Measurements from ENCODE around the gene PDE8B.

Gene PDE8B

DNA sequence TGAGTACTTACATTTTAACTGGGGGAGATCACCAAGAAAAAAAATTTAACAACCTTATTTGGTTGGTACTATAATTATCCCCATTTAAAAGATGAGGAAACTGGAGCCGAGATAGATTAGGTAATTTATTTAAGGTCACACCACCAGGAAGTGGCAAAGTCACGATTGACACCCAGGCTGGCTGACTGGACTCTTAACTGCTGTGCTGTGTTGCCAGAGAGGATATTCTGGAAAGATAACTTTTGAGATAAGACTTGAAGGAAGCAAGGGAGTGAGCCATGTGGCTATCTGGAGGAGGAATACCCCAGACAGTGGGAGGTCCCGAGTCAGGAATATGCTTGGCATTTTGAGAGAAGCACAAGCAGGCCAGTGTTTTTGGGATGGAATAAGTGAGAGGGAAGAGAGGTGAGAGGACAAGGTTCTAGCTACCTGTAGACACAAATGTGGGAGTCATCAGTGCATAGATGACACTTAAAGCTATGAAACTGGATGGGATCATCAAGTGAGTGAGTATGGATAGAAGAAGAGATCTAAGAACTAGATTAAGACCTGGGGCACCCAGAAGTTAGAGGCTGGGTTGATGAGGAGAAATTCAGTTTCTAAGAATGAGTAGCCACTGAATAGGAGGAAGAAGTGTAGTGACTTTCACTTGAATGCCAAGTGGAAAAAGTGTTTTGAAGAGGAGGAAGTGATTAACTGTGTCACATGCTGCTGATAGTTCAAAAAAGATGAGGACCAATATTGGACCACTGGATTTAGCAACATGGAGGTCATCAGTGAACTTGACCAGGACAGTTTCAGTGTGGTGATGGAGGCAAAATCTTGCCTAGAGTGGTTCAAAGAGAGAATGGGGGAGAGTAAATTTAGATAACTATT is 25.6 kb downstream of the PDE8B start:
- TF ChIP-seq ARNT (IDR thresholded peaks at IDR 0.05) (no peak), FOXM1 (IDR thresholded peaks at IDR 0.05; ENCODE audit: borderline replicate concordance) (no peak), SUZ12 (IDR thresholded peaks at IDR 0.05) (no peak), ZNF384 (IDR thresholded peaks at IDR 0.05) (no peak), PKNOX1 (IDR thresholded peaks at IDR 0.05) (no peak), HDGF (IDR thresholded peaks at IDR 0.05; ENCODE audit: borderline replicate concordance) (no peak), BHLHE40 (IDR thresholded peaks at IDR 0.05; ENCODE audit: borderline replicate concordance) (no peak), CTBP1 (IDR thresholded peaks at IDR 0.05; ENCODE audit: borderline replicate concordance) (no peak), L3MBTL2 (conservative IDR thresholded peaks at IDR 0.05) (no peak), FOXK2 (IDR thresholded peaks at IDR 0.05) (no peak), FOXA1 (IDR thresholded peaks at IDR 0.05) (no peak), ELF4 (IDR thresholded peaks at IDR 0.05) (no peak), TARDBP (IDR thresholded peaks at IDR 0.05) (no peak), LEF1 (IDR thresholded peaks at IDR 0.05; ENCODE audit: borderline replicate concordance) (no peak), NFRKB (IDR thresholded peaks at IDR 0.05) (no peak), SP1 (IDR thresholded peaks at IDR 0.05) (no peak)
- ChIA-PET CTCF (no interaction called here), POLR2A (no interaction called here)
- DNase-seq (ENCODE audit: extremely low spot score) = no peak

GRCh38 chr5:77239126-77239741 is 28.8 kb downstream of the PDE8B start:
- POLR2A ChIA-PET = no interaction called here
- no peak for DNase-seq (ENCODE audit: extremely low spot score)
- CTCF ChIA-PET = interaction anchor here (0.7 kb wide), 1 partner anchor 11 kb away, joined by 3 read pairs; no protein-coding TSS in a partner anchor
- no peak for TF ChIP-seq FOXK2 (IDR thresholded peaks at IDR 0.05)
- TF ChIP-seq TARDBP (IDR thresholded peaks at IDR 0.05) = no peak
- TF ChIP-seq FOXM1 (IDR thresholded peaks at IDR 0.05; ENCODE audit: borderline replicate concordance) = no peak
- no peak for TF ChIP-seq FOXA1 (IDR thresholded peaks at IDR 0.05)
- no peak for TF ChIP-seq ARNT (IDR thresholded peaks at IDR 0.05)
- TF ChIP-seq LEF1 (IDR thresholded peaks at IDR 0.05; ENCODE audit: borderline replicate concordance) = no peak
- no peak for TF ChIP-seq SUZ12 (IDR thresholded peaks at IDR 0.05)
- TF ChIP-seq BHLHE40 (IDR thresholded peaks at IDR 0.05; ENCODE audit: borderline replicate concordance) = no peak
- TF ChIP-seq ELF4 (IDR thresholded peaks at IDR 0.05) = no peak
- TF ChIP-seq NFRKB (IDR thresholded peaks at IDR 0.05) = no peak

- POLR2A ChIA-PET = no interaction called here
- no peak for DNase-seq (ENCODE audit: extremely low spot score)
- no peak for TF ChIP-seq ZNF384 (IDR thresholded peaks at IDR 0.05)
- no peak for TF ChIP-seq FOXA1 (IDR thresholded peaks at IDR 0.05)
- TF ChIP-seq FOXM1 (IDR thresholded peaks at IDR 0.05; ENCODE audit: borderline replicate concordance) = no peak
- TF ChIP-seq PKNOX1 (IDR thresholded peaks at IDR 0.05) = no peak
- TF ChIP-seq SUZ12 (IDR thresholded peaks at IDR 0.05) = no peak
- no peak for TF ChIP-seq ELF4 (IDR thresholded peaks at IDR 0.05)
- TF ChIP-seq LEF1 (IDR thresholded peaks at IDR 0.05; ENCODE audit: borderline replicate concordance) = no peak
- no peak for TF ChIP-seq FOXK2 (IDR thresholded peaks at IDR 0.05)
- TF ChIP-seq ARNT (IDR thresholded peaks at IDR 0.05) = no peak
- no peak for TF ChIP-seq BHLHE40 (IDR thresholded peaks at IDR 0.05; ENCODE audit: borderline replicate concordance)
- TF ChIP-seq TARDBP (IDR thresholded peaks at IDR 0.05) = no peak
- no peak for TF ChIP-seq SP1 (IDR thresholded peaks at IDR 0.05)
- TF ChIP-seq CTBP1 (IDR thresholded peaks at IDR 0.05; ENCODE audit: borderline replicate concordance) = no peak
- no peak for TF ChIP-seq HDGF (IDR thresholded peaks at IDR 0.05; ENCODE audit: borderline replicate concordance)
- no peak for TF ChIP-seq NFRKB (IDR thresholded peaks at IDR 0.05)
- no peak for TF ChIP-seq L3MBTL2 (conservative IDR thresholded peaks at IDR 0.05)
- CTCF ChIA-PET = no interaction called here
Measured at GRCh38 chr5:77241444-77241843, 31.0 kb downstream of the PDE8B start.

DNA sequence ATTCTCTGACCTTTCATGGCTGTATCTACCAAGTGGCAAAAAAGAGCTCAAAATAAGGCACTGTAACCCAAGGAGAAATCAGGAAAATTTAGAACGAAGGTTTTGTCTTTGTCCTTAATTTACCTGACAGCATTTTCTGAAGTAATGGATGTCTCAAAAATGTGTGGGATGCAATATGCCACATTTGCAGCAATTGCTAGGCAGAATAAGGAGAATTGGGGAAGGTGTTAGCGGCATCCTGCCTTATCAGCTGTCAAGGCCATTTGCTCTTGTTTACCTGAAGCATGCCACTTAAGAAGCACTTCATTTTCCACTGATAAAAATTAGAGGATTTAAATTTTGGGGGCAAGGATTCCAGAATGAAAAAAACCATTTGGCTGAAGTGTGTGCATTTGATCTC is 39.0 kb downstream of the PDE8B start:
- CTCF ChIA-PET = interaction anchor here (1.1 kb wide), 1 partner anchor 10 kb away, joined by 3 read pairs; no protein-coding TSS in a partner anchor
- DNase-seq (ENCODE audit: extremely low spot score) = no peak
- TF ChIP-seq ARNT (IDR thresholded peaks at IDR 0.05) (no peak), TARDBP (IDR thresholded peaks at IDR 0.05) (no peak), ZNF384 (IDR thresholded peaks at IDR 0.05) (no peak)
- POLR2A ChIA-PET = no interaction called here

GRCh38 chr5:77250021-77250420 is 39.5 kb downstream of the PDE8B start:
- ChIA-PET POLR2A (no interaction called here), CTCF (interaction anchor here (1.1 kb wide), 1 partner anchor 10 kb away, joined by 3 read pairs; no protein-coding TSS in a partner anchor)
- no peak for DNase-seq (ENCODE audit: extremely low spot score)
- TF ChIP-seq TARDBP (IDR thresholded peaks at IDR 0.05) (no peak), PKNOX1 (IDR thresholded peaks at IDR 0.05) (no peak), ELF4 (IDR thresholded peaks at IDR 0.05) (no peak), LEF1 (IDR thresholded peaks at IDR 0.05; ENCODE audit: borderline replicate concordance) (no peak), ZNF384 (IDR thresholded peaks at IDR 0.05) (no peak), L3MBTL2 (conservative IDR thresholded peaks at IDR 0.05) (no peak), FOXM1 (IDR thresholded peaks at IDR 0.05; ENCODE audit: borderline replicate concordance) (no peak), SUZ12 (IDR thresholded peaks at IDR 0.05) (no peak), CTBP1 (IDR thresholded peaks at IDR 0.05; ENCODE audit: borderline replicate concordance) (no peak), ARNT (IDR thresholded peaks at IDR 0.05) (no peak), HDGF (IDR thresholded peaks at IDR 0.05; ENCODE audit: borderline replicate concordance) (no peak), FOXK2 (IDR thresholded peaks at IDR 0.05) (no peak)
